Activated naive CD4-positive, alpha-beta T cell (primary cell): ENCODE results near the gene GNG7.
A peak's percentile ranks its signal among the peaks of the same experiment; 100 is the strongest.
"Not testable (repeated sequence)": the region's sequence is repeated elsewhere in the genome, so short reads cannot be mapped to it uniquely, and the experiment has no call there.

Source experiments
- DNase-seq, 4 experiments: peaks; one replicate each; lab custom pipeline; 2025; lab: John Stamatoyannopoulos, UW

The GNG7 gene

DNA sequence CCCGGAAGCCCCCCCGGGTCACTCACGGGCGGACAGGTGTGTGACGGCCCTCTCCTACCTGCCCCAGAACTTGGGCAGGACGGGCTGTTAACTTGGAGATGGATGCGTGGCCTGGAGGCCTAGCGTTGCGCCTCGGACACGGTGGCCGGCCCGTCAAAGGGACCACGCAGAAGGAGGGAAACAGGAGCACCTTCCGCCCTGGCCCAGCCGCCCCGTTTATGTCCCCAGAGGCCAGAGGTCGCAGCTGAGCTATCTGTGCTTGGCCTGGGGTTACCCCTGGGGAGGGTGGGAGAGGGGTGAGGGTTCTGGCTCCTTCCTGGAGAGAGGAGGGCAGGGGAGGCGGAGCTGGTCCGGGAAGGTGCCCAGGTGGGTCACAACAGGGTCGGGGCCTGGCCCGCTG lies 190.9 kb downstream of the GNG7 start:
- DNase-seq: no peak

DNA sequence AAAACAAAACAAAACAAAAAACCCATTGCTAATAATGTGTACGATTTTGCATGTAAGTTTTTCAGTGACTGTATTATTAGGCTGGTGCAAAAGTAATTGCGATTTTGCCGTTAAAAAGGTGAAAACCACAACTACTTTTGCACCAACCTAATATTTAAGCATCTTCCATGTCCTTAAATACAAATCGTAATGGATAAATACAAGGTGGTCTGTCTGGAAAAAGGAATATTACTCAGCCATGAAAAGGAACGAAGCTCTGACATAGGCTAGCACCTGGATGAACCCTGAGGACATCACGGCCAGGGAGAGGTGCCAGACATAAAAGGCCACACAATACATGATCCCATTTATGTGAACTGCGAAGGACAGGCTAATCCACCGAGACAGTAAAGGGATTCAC lies 193.4 kb downstream of the GNG7 start:
- DNase-seq: no peak

DNA sequence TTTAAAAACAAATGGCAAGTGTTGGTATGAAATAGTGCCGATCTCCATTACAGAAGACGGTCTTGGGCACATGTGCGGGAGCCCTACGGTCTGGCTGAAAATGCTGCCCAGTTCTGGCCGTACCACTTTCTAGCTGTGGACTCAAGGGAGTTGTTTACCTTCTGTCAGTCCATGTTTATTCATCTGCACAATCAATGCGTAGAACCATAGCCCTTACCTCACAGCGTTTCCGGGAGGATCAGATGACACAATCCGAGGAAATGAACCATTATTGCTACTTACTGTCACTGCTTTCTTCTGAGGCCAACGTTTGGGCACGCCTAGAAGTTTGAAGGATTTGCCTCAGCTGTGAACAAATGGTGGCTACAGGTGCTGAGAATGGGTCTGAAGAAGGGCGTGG lies 195.4 kb downstream of the GNG7 start:
- DNase-seq: peak in 1 of 4 experiments; percentile 17

- not testable (repeated sequence) for DNase-seq
Observed at GRCh38 chr19:2506656-2507055, 195.8 kb downstream of the GNG7 start.

GRCh38 chr19:2503521-2504109 lies 198.9 kb downstream of the GNG7 start:
- peak in 2 of 4 experiments; percentile 33 to 48 for DNase-seq

DNA sequence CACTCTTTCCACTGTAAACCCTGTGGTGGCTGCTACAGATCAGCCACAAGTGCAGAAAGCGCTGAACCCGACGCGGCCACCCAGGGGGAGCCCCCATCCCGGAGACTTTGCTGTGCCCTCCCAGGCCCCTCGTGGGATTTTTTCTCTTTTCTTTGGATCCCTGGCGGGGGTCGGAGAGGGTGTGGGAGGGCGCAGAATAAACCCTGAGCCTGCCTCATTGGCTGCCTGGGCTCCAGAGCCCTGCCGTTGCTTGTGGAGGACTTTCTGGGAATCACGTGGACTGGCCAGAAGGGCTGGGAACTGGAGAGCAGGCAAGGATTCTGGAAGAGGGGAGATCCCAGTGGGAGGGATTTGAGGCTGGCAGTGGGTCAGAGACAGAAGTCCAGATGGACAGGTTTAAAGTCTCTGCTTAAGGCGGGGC lies 201.6 kb downstream of the GNG7 start:
- no peak for DNase-seq

DNA sequence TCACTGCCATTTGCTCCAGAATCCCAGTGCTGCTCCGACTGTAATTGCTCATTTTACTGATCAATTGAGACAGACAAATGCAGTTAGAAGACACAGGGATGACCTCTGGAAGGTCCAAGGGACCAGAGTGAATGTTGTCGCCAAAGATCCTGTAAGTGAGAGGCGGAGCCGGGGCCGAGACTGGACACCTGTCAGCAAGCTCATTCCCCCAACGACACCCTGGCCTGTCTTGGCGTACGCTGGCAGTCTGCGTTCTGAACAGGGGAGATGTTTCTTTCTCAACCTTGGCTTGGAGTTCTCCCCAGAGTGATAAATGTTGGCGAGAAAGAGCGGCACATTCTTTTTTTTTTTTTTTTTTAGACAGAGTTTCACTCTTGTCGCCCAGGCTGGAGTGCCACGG lies 202.3 kb downstream of the GNG7 start:
- no peak for DNase-seq

DNA sequence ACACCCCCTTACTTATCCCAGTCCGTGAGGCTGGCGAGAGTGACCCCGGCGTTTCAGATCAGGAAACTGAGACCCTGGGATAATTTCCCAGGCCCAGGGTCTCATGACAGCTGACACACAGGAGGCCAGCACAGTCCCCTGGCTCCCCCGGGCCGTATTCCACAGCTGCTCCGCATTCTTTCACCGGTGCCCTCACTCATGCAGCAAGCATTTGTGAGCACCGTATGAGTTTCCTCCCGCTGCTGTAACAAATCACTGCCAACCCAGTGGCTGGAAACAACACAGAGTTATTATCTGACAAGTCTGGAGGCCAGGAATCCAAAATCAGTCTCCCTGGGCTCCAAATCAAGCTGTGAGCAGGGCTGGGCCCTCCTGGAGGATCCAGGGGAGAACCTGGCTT lies 205.3 kb downstream of the GNG7 start:
- DNase-seq: no peak

DNA sequence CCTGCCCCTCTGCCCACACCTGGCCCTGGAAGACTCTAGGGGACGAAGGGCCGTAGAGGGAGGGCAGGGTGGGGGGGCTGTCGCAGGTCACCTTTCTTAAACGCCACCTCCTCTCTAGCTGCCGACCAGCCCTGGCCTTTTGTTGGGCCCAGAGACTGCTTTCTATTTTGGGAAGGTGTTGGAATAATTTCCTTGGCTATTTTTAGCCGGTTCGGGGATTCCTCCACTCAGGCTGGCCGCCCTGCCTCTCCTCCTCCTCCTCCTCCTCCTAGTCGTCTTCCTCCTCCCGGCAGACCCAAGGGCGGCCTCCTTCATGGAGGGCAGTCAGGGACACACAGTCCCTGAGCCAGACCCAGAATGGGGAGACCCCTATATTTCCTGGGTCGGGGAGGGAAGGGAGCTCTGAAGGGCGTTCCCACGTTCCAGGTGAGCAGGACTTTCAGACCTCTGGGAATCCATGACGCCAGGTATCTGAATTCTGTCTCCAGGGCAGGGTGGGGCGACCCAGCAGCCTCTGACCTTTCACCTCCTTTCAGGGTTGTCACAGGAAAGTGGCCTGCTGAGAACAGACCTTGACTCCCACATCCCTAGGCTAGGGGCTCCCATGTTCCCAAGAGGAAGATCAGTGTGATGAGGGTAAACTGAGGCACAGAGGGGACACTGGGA lies 206.7 kb downstream of the GNG7 start:
- no peak for DNase-seq

DNA sequence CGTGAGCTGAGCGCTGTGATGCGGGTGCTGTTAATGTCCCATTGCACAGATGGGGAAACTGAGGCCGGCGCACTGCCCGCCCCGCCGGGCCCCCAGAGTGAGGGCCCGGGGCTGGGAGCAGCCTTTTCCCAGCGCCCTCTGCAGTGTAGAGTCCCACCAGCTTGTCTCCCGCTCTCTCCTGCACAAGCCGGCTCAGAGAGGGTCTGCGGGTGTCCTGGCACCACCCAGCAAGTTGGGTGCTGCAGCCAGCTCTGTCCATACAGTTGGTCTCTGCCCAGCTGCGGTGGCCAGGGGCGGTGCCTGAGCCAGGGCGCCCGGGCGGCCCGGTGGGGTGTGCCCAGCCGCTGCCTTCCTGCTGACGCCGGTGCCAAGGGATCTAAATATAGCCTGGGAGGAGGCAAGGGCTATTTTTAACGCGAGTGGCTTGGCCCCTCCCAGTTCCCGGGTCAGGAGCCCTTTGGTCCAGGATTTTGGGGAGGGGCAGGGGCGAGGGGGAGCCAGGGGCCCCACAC lies 207.3 kb downstream of the GNG7 start:
- DNase-seq: no peak

DNA sequence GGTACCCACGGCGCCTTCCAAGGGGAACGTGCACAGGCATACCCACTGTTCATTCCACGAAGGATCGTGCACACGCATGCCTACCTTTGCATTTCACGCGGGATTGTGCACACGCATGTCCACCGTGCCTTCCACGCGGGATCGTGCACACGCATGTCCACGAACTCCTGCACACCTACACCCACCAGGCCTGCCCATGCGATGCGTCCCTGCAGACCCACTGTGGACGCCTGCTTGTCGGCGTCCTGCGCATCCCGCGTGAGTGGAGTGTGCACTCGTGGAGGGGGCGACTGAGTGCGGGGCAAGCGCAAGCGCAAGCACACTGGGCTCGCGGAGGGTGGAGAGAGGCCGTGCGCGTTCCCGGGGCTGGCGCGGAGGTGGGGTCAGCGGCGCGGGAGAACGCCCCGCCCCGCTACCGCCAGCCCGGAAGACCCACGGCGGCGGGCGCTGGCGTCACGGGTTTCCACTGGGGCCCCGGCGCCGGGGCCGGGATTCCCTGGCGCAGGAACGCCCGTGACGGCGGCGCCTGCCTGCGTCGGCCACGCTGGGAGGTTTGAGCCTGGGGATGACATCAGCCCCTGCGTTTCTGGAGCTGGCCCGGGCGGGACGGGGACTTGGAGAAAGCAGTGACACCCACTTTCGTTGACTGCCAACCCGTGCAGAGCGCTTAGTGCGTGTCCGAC lies 207.9 kb downstream of the GNG7 start:
- DNase-seq: peak in 2 of 4 experiments; percentile 22 to 36

GRCh38 chr19:2494084-2494446 lies 208.4 kb downstream of the GNG7 start:
- DNase-seq: no peak

GRCh38 chr19:2493448-2493847 lies 209.0 kb downstream of the GNG7 start:
- DNase-seq: not testable (repeated sequence)

GRCh38 chr19:2492870-2493269 lies 209.6 kb downstream of the GNG7 start:
- no peak for DNase-seq

DNA sequence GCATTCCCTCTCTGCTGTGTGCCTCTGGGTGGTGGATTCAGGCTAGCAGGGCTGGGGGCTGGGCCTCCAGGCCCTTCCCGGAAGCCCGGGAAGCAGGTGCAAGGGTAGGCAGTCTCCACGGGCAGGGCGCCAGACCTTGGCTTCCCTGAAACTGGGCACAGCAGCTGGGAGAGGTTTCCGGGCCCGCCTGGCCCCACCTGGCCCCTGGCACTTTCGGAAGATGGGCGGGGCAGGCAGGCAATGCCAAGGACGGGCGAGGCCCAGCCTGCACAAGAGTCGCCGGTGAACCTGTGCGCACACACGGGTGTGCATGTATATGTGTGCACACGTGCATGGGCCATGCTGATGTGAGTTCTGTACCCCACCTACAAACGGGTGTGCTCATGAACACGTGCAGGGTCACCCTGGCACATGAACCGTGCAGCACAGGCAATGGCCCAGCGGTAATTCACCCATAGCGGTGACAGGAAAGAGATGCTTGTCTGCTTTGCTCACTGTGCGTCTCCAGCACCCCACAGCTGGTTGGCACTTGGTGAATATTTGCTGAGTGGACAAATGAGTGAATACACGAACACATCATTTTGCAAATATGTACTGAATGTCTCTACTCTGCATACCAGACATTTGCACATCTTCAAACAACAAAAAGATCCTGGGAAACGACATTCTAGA lies 211.2 kb downstream of the GNG7 start:
- DNase-seq: no peak

DNA sequence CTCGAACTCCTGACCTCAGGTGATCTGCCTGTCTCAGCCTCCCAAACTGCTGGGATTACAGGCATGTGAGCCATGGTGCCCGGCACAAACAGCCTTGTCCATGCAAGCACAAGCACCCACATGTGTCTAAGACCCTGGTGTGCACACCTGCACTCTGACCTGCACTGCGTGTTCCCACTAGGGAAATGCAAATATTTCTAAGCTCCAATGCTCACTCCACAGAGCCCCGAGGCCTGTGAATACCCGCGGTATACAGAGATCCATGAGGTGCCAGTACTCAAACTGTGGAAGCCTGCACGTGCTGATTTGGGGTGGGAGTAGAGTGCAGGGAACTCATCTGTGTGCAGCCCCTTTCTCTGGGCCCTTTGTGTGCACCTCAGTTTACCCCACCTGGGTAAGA lies 211.8 kb downstream of the GNG7 start:
- no peak for DNase-seq

- DNase-seq: no peak
Observed at GRCh38 chr19:2488942-2489731, 213.4 kb downstream of the GNG7 start.

DNA sequence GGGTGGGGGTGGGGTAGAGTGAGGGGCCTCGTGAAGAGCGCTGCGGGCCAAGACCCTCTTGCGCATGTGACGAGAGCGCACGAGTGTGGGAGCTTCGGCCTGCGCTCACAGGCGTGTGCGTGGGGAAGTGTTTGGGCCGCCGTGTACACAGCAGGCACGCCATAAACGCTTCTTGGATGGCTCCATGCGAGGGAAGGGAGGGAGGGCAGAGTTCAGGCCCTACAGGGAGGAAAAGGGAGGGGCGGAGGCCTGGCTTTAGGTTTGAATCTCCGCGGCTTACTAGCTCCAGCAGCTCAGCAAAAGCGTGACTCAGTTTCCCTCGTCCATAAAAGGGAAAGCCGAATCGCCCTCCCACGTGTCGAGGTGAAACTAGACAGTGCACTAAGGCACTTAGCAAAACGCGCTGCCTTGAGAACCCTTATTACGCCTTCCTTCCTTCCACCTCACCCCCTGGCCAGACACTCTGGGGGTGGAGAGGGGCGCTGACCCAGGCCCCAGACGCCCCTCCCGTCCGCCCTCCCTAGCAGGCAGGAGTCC lies 214.0 kb downstream of the GNG7 start:
- DNase-seq: no peak

- DNase-seq: no peak
Observed at GRCh38 chr19:2487842-2488241, 214.7 kb downstream of the GNG7 start.

GRCh38 chr19:2487090-2487489 lies 215.4 kb downstream of the GNG7 start:
- DNase-seq: no peak

GRCh38 chr19:2485428-2485827 lies 217.1 kb downstream of the GNG7 start:
- no peak for DNase-seq
